HG03139 (cell line): Measurements from ENCODE around the gene WDR33.

Source experiments
- ATAC-seq: cut with Tn5 transposase; IDR thresholded peaks from one replicate; pipeline ENCODE4 v1.9.1; 2021; ENCODE audit not compliant: unreplicated experiment

The WDR33 gene

DNA sequence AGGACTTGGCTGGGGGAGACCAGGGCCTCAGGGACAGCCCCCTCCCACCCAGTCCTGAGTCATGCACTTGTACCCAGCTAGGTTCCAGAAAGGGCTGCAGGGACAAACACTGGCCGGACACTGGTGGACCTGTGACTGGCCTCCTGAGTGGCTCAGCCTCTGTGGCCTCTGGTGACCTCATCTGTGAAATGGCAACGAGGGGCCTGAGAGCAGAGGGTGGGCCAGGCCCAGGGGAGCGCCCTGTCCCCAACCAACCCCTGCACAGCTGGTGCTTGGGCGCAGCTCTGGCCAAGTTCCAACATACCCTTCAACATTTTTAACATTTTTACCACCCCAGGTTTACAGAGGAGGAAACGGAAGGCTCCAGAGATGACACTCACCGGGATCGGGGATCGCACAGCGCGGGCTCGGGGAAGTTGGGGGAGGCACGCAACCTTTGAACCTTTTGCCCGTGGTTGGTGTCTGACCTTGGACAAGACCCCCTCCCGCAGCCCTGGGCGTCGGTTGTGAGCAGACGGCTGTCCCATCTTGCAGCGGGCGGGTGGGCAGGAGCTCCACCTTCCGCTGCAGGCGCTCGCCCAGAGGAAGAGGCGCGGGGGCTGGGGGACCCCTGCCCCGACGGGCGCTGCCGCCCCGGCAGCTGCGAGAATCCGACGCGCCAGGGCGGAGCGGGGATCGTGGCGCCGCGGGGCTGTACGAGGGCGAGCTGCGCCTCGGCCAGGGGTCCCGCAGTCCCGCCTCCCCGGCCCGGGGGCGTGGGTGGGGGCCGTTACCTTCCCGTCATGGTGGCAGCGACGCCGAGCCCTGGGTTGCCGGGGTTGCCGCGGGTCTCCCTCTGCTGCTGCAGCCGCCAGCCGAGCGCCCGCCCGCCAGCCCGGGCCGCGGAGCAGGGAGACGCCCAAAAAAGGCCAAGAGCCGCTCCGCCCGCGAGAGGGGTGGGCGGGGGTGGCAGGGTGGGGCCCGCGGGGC, 136.4 kb downstream of the WDR33 start:
- no peak for ATAC-seq

DNA sequence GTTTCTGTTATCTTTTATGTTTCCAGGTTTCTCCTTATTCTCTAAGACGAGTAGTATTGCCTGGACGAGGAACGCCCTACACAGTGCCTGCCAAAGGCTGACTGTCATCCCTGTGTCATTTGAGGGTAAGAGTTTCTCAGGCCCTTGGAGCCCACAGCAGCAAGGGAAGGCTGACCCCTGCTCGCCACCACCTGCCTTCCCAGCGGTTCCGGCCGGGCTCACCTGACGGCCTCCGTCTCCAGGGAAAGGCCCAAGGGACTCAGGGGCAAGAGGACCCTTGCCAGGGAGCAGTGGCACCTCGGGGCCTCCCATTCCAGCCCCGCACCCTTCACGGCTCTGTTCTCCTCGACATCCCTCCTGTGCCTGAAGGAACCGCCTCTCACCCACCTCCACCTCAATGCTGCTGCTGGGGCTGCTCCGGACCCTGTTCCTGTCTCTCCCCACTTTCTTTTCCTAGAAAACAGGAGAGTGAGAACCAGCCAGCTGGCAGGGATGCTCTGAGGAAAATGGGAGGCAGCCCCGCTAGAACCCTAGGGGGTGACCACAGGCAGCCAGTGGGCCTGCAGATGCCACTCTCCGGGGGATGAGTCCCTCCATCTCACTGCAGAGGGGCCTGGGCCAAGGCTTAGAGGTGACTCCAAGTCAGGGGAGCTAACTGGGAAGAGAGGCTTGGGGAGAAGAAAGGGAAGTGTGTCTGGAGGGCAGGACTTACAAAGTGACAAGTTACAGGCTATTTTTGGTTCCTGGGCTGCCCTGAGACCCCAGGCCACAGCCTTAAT, 137.5 kb downstream of the WDR33 start:
- ATAC-seq, result no peak

DNA sequence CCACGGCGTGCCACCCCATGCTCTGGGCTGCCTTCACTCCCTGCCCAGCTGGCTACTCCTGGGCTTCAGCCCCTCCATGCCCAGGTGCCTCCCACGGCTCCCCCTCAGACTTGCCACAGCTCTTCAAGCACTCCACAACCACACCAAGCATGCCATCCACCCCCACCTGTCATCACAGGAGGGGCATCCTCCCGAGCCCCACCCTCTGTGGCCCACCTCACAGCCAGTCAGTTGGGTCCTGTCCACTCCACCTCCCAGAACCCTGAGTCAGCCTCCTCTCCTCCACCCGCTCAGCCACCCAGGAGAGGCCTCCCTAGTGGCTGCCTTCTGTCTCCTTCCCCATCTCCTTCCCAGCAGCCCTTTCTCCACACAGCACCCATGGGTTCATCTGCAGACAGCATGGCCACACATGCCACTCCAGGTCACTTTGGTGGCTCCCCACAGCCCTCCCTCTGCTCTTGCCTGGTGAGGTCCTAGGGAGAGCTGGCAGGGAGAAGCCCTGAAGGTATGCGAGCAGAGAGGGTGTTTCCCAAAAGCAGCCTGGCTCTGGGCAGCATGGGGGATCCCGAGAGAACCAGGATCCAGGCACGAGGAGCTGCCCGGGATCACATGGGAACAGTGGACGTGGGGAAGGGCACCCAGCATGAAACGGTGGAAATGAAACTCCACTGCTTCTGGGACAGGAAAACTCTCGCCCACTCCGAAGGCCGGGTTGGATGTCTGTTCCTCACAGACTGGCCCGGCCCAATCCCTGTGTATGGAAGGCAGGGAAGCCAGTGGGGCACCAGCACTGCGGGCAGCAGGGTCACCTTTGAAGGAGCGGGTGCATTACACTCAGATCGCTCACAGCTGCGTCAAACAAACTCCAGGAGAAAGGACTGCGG, 138.4 kb downstream of the WDR33 start:
- no peak for ATAC-seq

DNA sequence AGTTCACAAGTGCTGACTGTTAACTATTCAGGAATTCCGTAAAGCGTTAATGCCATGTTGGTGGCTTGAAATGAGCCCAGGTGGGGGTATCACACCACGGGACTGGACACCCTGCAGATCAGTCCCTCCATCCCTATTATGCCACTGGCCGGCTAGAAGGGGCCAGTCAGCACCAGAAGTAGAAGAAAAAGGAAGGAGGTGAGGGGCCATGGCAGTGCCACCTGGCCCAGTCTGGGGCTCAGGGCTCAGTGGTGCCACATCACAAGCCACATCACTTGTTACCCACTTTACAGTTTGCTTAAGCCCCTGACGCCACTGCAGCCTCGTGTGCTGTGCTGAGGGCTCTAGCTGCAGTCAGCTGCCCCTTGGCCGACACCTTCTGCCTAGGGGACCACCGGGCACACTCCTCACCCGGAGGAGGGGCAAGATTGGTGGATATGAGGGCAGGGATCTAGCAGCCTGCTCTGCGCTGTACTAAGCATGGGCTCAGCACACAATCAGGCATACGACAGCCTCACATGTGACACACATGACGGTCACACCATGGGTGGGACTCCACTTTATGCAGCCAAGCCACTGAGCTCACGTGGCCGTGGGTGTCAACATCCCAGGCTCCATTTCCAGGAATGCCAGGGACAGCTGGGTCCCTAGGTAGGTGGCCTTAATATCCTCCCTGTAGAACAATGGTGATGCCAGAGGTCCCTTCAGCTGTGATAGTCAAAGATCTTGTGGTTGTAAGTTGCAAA, 139.2 kb downstream of the WDR33 start:
- no peak for ATAC-seq

DNA sequence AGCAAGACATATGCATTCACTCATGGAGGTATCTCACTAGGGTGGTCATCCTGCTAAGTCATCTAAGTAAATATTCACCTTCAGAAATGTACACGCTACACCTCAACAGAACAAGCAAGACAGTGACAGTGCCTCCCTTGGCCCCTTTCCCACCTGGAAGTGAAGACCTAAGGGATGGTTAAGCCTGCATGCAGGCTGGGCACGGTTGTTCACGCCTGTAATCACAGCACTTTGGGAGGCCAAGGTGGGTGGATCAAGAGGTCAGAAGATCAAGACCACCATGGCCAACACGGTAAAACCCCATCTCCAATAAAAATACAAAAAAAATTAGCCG, 140.0 kb downstream of the WDR33 start:
- no peak for ATAC-seq

DNA sequence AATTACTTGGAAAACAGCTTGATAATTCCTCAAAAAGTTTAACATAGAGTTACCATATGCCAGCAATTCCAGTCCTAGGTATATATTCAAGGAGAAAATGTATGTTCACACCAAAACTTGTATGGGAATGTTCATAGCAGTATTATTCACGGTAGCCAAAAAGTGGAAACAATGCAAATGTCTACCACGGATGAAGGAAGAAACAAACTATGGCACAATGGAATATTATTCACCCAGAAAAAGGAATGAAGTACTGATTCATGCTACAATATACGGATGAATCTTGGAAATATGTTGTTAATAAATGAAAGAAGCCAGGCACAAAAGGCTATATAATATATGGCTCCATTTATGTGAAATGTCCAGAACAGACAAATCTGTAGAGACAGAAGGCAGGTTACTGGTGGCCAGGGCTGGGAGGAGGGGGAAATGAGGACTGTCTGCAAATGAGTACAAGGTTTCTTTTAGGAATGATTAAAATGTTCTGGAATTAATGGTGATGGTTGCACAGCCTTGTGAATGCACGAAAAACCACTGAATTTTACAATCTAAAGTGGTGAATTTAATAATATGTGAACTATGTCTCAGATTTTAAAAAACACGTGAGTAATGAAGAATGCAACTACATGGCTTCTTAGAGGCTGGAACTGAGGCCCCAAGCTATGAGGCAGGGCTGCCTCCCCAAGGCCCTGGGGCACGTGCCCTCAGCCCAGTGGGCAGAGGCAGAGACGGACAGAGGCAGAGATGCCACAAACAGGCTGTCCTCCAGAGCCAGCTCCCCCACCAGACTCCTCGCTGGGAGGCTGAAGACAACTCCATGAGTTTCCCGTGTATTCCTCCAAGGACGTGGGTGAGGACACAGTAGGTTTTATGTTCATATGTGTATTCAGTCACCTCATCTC, 140.7 kb downstream of the WDR33 start:
- ATAC-seq, result no peak

DNA sequence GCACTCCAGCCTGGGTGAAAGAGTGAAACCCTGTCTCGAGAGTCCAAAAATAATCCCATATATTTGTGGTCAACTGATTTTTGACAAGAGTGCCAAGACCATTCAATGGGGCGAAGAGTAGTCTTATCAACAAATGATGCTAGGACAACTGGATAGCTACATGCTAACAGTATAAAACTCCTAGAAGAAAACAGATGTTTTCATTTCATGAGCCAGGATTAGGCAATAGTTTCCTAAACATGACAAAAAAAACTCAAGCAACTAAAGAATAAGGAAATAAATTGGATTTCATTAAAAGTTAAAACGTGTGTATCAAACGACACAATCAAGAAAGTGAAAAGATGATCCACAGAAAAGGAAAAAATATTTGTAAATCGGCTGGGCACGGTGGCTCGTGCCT, 141.9 kb downstream of the WDR33 start:
- ATAC-seq, result no peak

DNA sequence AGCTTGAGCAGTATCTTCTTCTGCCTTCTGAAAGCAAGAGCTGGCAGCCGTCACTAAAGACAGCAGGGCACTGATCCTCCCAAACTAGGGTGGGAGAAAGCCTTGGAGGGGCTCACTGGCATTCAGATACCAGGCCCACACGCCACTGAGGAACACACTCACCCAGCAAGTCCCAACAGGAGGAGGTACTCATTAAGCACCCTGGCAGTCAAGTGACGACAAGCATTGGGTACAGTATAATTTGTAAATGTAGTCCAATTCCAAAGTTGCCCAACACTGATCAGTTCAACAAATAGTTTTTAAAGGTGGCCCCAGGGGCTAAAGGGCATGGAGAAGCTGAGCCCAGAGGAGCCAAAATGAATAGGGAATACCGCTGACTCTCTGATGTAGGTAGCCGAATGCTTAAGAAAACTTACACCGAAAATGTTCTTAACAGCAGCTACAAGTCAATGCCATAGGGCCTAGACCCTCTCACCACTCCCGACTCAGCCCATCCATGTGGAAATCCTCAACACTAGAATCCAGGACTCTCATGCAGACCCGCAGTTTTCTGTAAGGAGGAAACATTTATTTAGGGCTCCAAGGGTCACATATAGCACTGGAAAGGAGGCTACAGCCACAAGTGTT, 145.6 kb downstream of the WDR33 start:
- ATAC-seq, result no peak

DNA sequence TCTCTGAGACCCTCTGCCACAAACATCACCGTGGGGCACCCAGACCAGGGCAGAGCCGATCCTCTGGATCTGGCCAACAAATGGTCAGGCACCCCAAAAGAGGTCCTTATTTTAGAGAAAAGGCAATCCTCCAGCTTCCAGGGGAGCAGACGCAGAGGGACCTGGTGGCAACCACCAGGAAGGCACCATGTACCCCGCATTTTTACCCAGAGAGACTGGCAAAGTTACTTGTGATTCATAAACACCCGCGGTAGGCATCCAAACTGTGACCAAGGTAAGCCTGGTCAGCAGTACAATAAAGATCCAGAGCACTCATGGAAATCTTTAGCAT, 146.1 kb downstream of the WDR33 start:
- no peak for ATAC-seq

DNA sequence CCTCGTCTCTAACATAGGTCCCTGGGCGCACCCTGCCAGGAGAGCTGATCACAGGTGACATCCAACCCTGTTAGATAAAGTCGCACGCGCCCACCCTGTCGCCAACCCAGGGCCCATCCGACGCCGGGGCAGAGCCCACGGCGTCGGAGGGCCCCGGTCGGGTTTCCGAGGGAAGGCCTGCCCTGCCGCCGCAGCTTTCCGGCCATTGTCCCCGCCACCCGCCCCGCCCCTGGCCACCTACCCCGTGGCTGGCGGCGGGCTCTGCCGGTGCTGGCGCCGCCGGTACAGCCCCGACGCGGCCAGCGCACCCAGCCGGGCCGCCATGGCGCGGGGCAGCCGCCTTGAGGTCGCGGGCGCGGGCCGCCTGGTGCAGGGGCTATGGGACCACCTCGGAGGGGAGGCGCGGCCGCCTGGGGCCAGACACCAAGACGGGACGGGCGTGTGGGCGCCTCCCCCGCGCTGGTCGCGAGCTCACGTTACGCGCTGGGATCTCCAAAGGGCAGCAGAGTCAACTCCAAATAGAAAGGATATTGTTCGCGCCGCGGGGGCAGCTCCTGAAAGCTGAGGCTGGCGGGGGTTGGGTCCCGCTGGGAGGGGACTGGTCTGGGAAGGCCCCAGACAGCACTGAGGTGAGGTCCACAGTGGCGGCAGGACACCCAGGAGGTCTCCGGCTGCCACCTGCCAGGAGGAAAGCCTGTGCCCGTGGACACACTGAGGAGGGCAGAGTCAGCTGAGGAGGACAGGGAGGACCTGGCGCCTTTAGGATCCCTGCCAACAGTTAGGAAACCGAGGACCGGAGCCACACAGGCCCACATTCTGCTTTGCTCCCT, 146.7 kb downstream of the WDR33 start:
- no peak for ATAC-seq

DNA sequence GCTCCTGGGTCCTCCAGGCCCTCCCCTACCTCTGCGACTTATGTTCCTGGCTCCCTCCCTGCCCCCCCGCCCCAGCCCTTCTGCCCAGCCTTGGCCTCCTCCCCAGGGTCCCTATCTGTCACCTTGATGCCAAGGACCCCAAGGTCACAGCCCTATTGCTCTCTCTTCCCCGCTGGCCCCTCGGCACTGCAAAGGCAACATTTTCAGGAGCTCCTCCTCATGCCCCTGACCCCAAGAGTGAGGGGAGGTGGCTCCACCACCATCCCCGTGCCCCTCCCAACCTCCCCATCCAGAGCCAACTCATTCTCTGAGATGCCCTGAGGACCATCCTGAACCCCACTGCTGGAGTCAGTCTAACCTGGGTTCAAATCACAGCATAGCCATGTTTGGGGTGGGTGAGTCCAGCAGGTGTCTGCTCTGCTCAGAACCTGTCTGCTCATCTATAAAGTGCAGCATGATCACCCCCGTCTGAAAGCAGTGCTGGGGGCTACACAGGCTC, 147.4 kb downstream of the WDR33 start:
- ATAC-seq, result no peak

DNA sequence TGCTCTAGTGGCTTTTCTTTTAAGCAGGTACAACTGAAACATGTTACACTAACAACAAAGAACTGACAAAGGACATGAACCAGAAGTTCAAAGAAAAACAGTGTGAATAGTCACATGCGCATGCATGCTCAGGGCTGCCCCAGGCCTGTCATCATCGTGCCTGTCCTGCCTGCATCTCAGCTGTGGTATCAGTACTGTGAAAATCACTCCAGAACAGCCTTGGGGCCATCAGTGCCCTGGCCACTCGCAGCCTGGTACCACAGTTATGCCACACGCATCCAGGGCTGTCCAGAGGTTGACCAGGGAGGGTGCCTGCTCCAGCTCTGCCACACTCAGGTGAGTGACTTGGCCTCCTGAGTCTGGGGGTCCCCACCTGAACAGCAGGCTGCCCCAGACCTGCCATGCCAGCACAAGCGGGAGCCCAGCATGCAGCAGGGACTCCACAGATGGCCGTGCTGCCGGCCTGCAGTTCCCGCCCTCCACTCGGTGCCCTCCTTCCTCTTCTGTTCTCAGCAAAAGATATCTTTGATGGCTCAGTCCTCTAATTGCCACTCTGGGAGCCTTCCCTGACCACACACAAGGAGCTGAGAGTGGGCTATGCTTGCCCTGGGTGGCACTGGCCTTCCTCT, 147.9 kb downstream of the WDR33 start:
- no peak for ATAC-seq

DNA sequence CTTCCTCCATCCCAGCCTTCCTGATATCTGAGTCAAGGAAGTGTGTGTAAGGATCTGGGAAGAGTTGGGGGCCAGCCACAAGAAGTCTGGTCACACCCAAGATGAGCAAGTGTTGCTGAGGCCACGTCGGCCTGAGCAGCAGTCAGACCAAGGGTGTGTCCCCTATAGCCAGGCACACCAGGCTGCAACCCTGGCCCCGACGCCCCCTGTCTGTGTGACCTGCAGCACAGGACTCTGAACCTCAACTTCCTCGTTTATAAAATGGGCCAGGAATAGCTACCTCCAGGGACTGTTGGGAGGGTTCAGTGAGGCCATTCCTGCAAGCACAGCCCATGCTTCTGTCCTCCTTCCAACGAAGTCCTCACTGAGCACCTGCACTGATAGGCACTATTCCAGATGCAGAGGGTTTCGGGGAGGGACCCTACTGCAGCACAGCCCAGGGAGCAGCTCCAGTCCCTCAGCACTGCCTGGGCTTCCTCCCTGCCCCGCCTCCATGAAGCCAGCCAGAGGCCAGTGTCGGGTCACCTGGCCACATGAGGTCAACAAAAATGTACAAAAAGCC, 148.9 kb downstream of the WDR33 start:
- no peak for ATAC-seq

DNA sequence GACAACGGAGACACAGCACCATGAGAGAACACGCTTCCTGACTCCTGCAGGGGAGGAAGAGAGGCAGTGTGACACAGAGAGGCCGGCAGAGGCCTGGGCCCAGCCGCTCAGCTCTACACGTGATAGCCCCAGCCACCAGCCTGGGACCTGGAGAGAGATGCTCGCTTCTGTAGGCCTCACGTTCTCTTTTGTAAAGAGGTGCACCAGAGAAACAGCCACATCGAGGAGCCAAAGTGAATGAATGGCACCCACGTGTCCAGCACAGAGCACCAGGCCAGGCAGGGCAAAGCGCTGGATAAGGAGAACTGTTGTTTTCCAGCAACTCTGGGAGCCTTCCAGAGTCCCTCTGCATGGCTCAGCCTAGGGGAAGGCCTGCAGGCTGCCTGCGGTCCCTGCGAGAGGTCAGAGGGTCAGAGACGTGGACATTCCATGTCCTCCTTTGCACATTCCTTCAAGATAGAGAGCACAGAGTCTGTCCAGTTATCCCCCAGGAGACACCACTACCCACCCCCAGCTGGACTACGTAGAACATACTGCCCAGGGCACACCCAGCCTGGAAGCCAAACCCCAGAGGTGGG, 149.8 kb downstream of the WDR33 start:
- ATAC-seq, result no peak

DNA sequence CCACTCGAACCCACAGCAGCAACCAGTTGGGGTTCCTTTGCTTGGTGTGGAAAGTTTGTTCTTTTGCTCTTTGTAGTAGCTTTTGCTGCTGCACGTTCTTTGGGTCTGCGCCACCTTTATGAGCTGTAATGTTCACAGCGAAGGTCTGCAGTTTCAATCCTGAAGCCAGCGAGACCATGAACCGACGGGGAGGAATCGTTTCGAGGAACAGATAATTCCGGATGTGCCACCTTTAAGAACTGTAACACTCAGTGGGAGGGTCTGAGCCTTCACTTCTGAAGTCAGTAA, 150.7 kb downstream of the WDR33 start:
- ATAC-seq, result no peak

DNA sequence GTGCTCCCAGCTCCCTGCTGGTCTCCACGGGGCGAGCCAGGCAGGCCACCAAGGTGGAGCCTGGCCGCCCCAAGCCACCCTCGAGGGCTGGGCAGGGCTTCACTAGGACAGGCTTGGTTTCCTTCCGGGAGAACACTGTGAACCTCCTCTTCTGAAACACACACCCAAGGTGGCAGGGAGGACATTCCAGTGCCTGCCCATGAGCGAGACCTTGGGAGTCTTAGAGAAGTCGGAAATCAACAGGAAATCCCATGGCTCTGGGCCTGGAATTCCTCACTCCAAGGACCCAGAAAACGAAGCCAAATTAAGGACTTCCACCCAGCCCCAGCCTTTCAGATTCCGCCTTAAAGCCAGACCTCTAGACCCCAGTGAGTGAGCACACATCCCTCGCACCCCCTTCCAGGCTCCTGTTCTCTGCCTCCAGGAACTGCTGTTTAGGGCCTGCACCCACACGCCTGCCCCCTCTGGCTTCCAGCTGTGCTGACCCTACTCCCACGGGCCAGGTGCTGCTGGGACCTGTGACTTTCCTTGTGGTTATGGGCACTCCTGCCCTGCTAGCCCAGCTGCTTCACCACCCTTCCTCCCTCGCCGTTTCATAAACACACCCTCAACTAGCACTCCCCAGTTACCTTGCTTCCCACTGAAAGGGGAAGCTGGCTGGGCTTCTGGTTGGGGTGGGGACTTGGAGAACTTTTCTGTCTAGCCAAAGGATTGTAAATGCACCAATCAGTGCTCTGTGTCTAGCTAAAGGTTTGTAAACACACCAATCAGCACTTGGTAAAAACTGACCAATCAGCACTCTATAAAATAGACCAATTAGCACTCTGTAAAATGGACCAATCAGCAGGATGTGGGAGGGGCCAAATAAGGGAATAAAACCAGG, 151.3 kb downstream of the WDR33 start:
- no peak for ATAC-seq
